ENCODE data around the gene RELN.

GRCh38 chr7:103425177-103425576, 564.3 kb downstream of the RELN start:
- TF ChIP-seq POLR2A (IDR thresholded peaks at IDR 0.05; ENCODE audit: low read depth, low read length) (no peak), POLR2AphosphoS5 (IDR thresholded peaks at IDR 0.05; ENCODE audit: low read depth, low read length) (no peak), TAF1 (IDR thresholded peaks at IDR 0.05; ENCODE audit: low read depth, low read length) (no peak), SPI1 (IDR thresholded peaks at IDR 0.05; ENCODE audit: low read depth, low read length) (no peak), PAX5 (IDR thresholded peaks at IDR 0.05; ENCODE audit: insufficient read depth, low read length, severe bottlenecking) (no peak)
